ENCODE measurements around the gene FLT4. TPM values are rescaled to one million over a fixed set of nuclear protein-coding genes. Genes with fewer than 3 reads are reported as not detected.

Gene FLT4
- total RNA-seq, 1 donor from 2014 or later, result 5.6 TPM

DNA sequence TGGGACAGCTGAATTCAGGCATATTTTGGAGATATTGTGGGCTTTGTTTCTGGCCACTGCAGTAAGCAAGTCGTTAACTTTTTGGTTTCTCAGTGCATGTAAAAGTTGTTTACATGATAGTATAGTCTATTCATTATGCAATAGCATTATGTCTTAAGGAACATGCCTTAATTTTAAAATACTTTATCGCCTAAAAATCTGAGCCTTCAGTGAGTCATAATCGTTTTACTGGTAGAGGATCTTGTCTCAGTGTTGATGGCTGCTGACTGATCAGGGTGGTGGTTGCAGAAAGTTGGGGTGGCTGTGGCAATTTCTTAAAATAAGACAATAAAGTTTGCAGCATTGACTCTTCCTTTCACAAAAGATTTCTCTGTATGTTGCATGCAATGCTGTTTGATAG, 63.2 kb downstream of the FLT4 start:
- intact Hi-C loops (cut with DNase I), result no loop called here

DNA sequence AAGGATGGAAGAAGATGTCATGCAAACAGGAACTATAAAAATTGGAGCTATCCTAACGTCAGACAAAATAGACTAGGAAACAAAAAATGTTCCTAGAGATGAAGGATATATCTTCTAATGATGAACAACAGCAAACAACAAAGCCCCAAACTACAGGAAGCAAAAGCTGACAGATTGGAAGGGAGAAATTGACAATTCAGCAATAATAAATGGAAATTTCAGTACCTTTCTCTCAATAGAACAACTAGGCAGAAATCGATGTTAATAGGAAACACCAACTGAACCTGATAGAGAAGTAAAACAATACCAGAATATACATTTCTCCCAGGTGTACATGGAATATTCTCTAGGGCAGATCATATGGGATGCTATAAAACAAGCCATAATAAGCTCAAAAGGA, 65.7 kb downstream of the FLT4 start:
- no peak for ATAC-seq (ENCODE audit: poor library complexity)
- intact Hi-C loops (cut with DNase I), result no loop called here
- no peak for DNase-seq

More for the DNA sequence above, 63.2 kb downstream of the FLT4 start:
- ATAC-seq (ENCODE audit: poor library complexity), result no peak
- no peak for DNase-seq

DNA sequence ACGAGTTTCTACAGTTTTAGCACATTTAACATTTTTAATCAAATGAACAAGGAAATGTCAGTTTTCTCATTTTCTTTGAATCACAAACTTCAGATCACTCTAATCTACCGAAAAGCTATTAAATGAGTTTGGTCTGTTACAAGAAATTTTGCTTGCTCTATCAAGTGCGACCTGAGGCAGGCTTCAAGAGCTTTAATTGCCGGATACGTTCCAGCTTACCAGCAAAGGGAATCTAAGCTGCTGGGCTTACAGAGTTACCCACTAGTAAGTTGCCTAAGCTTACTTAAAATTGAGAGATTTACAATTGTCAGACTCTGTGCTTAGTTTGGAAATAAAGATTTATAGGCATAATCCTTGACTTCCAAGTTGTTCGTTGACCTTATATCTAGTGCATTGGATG, 68.7 kb downstream of the FLT4 start:
- ATAC-seq (ENCODE audit: poor library complexity) (no peak), DNase-seq (no peak)
- intact Hi-C loops (cut with DNase I), result no loop called here

DNA sequence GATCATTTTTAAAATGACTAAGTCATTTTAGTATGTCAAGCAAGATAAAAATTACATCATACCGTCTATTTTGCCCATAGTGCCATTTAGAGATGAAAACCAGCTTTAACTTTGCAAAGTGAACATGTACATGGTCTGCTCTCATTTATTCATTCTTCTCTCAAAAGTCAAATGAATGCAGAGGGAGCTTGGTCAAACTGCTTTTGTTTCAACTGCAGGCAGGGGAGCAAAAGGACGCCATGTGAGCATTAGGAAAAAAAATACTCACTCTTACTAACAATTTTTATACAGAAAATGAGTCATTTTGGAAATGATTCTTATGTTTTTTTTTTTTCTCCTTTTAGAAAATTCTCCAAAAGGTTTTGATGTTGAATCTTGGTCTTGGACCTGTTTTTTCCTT, 73.8 kb downstream of the FLT4 start:
- intact Hi-C loops (cut with DNase I), result no loop called here
- ATAC-seq (ENCODE audit: poor library complexity) (no peak), DNase-seq (no peak)

DNA sequence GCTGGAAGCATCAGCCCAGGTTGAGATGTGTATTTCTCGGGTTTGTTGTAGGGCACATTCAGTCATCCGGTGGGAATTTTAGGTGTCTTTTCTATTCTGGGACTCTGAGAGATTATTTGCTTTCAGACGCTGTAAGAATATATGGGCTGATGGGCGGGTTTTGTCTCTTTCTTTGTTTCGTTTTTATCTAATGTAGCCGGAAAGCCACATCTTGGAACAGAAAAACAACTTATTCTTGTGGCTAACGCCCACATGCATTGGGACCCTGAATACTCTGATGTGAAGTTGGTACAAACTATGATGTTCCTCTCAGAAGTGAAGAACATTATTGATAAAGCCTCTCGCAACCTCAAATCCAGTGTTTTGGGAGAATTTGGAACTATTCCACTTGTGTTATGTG, 80.5 kb downstream of the FLT4 start:
- no peak for DNase-seq
- intact Hi-C loops (cut with DNase I), result no loop called here
- ATAC-seq (ENCODE audit: poor library complexity), result no peak

DNA sequence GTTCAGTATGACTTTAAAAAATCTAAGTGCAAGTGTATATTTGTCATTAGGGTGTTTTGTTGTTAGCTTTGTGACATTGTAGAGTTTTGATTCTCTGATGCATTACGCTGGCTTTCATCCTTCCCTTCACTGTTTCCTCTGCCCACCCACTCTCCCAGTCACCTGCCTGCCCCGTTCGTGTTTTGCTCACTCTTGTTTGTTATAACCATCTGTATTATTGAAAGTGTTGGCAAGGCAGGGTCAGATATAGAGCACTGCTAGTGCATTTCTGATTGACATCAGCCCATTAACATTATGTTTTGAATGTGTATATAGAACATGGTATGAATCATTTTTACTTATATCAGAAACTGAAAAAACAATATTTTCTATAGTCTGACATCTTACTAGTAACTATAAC, 85.4 kb downstream of the FLT4 start:
- intact Hi-C loops (cut with DNase I), result no loop called here
- ATAC-seq (ENCODE audit: poor library complexity) (no peak), DNase-seq (no peak)

DNA sequence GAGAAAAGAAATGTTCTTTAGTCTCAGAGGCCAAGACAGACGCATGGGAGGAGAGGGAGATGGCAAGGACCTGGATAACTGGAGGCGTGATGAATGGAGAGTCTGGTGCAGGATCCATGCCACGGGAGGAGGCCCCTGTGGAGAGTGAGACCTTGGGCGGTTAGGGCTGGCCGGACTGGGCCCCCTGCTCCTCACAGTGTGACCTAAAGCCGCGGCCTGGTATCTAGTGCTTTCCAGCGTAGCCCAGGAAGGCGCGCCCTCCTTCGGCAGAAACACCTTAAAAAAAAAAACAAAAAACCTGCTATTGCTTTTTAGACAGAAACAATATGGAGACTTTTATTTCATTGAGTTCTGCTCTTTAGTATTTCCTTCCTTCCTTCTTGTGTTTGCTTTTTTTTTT, 91.2 kb downstream of the FLT4 start:
- no peak for DNase-seq
- intact Hi-C loops (cut with DNase I), result no loop called here
- ATAC-seq (ENCODE audit: poor library complexity), result no peak

DNA sequence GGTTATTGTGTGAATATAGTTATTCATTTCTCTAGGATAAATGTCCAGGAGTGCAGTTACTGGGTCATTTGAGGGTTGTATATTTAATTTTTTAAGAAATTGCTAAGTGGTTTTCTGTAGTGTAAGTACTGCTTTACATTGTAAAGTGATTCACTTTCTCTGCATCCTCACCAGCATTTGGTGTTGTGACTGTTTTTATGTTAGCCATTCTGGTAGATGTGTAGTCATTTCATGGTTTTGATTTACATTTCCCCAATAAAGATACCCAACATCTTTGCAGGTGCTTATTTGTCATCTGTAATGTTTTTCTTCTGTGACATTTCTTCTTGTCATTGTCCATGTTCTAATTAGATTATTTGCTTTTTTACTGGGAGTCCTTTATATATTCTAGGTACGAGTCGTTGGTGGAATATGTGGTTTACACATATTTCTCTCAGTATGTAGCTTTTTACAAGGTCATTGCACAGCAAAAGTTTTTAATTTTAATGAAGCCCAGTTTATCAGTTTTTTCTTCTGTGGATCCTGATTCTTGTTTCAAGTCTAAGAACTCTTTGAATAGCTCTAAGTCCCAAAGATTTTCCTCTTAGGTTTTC, 92.1 kb downstream of the FLT4 start:
- DNase-seq, result no peak
- intact Hi-C loops (cut with DNase I), result no loop called here
- no peak for ATAC-seq (ENCODE audit: poor library complexity)

DNA sequence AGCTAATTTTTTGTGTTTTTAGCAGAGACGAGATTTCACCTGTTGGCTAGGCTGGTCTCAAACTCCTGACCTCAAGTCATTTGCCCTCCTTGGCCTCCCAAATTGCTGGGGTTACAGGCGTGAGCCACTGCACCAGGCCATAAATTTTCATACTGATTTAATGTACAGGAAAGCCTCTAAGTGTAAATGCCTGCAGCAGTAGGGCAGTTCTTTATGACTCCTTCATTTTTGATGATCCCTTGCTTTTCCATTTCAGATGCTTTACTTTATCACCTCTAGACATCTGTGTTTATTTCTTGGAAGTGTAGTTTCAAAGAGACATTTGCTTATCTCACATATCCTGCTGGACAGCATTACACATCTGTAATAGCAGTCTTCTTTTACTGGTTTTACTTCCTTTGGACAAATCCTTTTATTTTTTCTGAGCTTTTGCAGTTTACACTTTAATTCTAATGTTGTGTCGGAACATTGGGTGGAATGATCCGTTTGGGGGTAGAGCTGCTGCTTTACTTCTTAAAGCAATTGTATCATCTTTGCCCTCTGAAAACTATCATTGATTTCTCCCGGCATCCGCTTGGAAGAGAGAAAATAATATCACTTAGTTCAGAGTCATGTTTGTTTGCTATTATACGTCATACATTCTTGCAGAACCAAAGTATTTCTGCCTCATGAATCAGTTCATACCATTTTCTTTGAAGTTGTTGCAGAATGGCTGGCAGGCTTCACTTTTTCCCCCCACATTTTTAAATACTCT, 94.1 kb downstream of the FLT4 start:
- ATAC-seq (ENCODE audit: poor library complexity), result no peak
- intact Hi-C loops (cut with DNase I), result no loop called here

DNA sequence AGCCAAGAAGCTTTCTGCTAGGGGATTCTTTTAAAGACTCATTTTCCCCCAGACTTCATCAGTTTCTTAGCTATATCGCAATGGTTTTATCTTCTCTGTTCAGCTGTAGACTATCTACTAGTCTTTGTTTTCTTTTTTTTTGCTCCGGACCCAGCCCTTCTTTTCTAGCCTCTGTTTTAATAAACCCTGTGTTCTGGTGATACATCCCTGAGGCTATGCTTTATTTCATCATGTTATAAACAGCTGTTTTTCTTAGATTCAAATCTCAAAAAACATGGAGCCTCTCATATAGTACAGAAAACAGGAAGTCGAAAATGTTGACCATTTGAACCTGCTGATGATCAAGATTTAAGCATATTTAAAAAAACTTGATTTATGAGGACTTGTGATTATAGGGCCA, 95.9 kb downstream of the FLT4 start:
- DNase-seq (no peak), ATAC-seq (ENCODE audit: poor library complexity) (no peak)
- intact Hi-C loops (cut with DNase I), result no loop called here

More for the DNA sequence above, 94.1 kb downstream of the FLT4 start:
- no peak for DNase-seq

Other genes with a start within 250 kb of the FLT4 start
- 13.8 TPM for gene CNOT6, start 155.2 kb downstream of the FLT4 start, total RNA-seq
- gene SCGB3A1, start 58.1 kb downstream of the FLT4 start, total RNA-seq, result not detected
- gene OR2Y1, start 90.5 kb upstream of the FLT4 start, total RNA-seq, result not detected
- 66.2 TPM for gene MGAT1, start 153.2 kb upstream of the FLT4 start, total RNA-seq
- gene ZFP62, start 211.7 kb upstream of the FLT4 start, total RNA-seq, result 16.6 TPM
- gene BTNL8, start 249.6 kb upstream of the FLT4 start, total RNA-seq, result not detected